Choroid plexus epithelial cell (primary cell): Measurements from ENCODE around the gene SESN3.

Experiments used
- DNase-seq: peaks from one replicate; pipeline ENCODE4 v3.0.0-alpha.2; 2010; ENCODE audit warnings: low read depth
- H3K4me3 ChIP-seq: 2 replicates; pipeline ENCODE4 v1.5.1; 2011; ENCODE audit warnings: low read depth, mild to moderate bottlenecking, control low read depth, low read length, moderate library complexity
- TF ChIP-seq, protein P1 (sequence below): conservative IDR thresholded peaks from 2 replicates; pipeline ENCODE4 v1.5.1; 2011; ENCODE audit warnings: low read depth, mild to moderate bottlenecking, control low read depth, inconsistent platforms, low read length, moderate library complexity

The SESN3 gene

DNA sequence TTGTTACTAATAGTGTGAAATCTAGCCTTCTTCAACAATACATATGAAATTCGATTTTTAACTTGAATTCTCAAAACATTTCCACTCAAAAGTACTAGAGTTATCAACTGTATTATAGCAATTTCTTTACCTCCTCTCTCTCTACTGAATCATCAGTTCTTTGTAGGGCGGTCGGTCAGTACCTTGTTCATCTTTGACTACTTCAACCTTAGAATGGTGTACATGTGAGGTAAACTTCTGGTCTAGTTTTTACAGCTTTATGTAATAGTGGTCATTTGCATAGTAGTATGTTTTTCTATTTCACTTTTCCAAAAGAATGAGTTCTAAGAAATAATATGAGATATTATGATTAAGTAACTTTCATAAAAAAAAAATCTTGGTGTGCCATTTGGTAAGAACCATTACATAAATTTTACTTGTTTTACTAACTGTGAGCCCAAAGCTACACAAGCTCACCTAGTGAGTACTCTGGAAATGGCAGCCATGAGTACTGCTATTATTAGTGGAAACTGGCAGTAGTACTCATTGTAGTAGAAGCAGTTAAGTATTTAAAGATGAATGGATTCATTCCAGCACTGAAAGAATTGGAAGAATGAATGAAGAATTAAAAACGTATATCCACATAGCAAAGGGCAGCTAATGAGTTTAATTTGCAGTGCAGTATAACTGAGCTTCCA is 30.1 kb downstream of the SESN3 start:
- TF ChIP-seq, protein P1, sequence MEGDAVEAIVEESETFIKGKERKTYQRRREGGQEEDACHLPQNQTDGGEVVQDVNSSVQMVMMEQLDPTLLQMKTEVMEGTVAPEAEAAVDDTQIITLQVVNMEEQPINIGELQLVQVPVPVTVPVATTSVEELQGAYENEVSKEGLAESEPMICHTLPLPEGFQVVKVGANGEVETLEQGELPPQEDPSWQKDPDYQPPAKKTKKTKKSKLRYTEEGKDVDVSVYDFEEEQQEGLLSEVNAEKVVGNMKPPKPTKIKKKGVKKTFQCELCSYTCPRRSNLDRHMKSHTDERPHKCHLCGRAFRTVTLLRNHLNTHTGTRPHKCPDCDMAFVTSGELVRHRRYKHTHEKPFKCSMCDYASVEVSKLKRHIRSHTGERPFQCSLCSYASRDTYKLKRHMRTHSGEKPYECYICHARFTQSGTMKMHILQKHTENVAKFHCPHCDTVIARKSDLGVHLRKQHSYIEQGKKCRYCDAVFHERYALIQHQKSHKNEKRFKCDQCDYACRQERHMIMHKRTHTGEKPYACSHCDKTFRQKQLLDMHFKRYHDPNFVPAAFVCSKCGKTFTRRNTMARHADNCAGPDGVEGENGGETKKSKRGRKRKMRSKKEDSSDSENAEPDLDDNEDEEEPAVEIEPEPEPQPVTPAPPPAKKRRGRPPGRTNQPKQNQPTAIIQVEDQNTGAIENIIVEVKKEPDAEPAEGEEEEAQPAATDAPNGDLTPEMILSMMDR: no peak
- no peak for DNase-seq
- no peak overlapping the region for H3K4me3 ChIP-seq

DNA sequence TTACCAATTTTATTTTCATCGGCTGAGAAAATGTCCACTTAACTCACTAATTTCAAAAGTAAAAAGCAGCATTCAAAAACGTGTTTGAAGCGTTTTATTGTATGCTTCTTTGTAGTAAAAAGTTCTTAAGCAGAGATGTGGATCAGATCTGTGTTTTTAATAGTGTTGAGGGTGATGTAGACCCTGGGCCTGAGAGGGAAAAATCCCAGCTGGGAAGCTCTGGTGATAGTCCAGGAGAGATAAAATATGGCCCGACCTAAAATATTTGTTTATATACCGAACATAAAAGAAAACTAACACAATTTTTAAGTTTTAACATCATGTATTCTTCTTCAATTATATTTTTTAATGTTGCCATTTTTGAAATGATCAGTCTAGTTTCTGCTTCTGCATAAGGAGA is 35.2 kb downstream of the SESN3 start:
- TF ChIP-seq, protein P1: no peak
- no peak overlapping the region for H3K4me3 ChIP-seq
- no peak for DNase-seq

DNA sequence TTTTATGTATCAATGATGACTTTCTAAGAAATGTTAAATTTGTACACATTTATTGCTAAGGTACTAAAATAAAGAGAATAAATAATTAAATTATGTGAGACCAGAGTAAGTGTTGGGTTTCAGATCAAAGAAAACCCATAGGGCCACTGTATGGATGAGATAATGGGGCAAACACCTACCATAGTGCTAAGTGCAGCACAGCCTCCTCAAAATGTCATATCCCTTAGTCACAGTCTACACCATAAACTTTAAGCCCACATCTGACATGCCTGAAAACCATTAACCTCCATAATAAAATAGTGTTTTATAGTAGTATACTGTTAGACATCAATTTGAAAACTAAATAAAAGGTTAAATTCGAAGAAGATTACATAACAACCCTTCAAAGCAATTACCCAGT is 37.5 kb downstream of the SESN3 start:
- TF ChIP-seq, protein P1: no peak
- H3K4me3 ChIP-seq: no peak overlapping the region
- no peak for DNase-seq

DNA sequence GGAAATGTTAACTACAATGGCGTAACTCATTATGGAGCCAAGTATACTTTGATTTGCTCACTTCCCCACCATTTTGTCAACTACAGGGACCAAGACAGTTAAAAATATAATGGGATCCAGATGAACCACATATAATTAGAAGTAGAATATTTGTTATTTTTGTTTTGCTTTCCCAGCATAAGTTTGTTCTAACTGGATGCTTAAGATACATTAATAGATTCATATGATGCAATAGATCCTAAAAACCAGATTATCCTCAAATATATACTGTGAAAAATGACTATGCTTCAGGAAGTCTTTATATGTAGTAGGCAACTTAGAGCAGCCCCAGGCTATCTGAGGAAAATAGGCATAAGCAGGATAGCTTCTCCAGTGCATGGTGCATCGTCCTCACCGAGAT is 38.3 kb downstream of the SESN3 start:
- no peak for DNase-seq
- TF ChIP-seq, protein P1: no peak
- no peak overlapping the region for H3K4me3 ChIP-seq

DNA sequence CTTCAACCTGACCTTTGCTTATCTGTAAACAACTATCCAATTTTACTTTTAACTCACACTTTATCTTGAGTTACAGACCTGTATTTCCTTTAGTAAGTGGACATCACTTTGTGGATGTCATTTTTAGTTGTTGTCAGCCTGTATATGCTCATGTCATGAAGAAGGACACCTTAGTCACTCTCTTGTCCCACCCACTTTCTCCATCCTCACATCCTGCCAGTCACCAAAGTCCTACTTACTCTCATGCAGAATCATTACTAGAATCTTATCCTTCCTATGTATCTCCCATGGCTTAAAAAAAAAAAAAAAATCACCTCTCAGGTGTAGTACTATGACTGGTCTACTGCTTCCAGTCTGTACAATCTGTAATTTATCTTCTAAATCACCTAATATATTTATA is 43.3 kb downstream of the SESN3 start:
- no peak overlapping the region for H3K4me3 ChIP-seq
- TF ChIP-seq, protein P1: no peak
- no peak for DNase-seq

DNA sequence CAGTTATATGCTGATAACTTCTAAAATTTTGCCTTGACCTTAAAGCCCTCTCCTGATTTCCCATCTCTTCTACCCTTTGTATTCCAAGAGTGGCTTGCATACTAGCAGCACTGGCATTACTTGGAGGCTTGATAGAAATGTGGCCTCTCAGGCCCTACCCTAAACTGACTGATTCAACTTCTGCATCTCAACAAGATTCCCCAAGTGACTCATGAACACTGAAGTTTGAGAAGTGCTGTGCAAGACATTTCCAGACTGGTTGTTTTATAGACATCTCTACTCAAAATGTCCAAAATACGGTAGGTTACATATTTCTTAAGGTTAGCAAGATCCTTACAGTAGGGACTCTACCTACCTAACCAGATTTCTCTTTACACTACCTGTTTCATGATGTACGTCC is 48.6 kb downstream of the SESN3 start:
- no peak for DNase-seq
- TF ChIP-seq, protein P1: no peak
- H3K4me3 ChIP-seq: no peak overlapping the region

DNA sequence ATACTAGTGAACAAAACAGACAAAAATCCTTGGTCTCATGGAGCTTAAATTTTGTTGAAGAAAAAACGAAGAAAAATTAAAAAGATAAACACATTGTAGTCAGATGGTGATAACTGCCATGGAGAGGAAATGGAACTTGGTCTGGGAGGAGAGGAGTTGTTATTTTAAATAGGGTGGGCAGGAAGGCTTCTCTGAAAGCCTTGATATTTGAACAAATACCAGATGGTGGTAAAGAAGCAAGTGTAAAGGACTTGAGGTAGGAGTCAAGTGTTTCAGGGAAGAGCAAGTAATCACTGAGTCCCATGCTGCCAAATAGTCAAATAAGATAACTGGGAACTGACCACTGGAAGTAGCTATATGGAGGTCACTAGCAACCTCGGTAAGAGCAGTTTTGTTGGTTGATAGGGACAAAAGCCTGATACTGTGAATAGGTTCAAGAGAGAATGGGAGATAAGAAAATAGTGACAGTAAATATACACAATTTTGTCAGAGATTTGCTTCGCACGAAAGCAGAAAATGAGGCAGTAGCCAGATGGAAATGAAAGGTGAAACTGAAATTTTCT is 55.1 kb downstream of the SESN3 start:
- DNase-seq: no peak
- TF ChIP-seq, protein P1: no peak
- no peak overlapping the region for H3K4me3 ChIP-seq
